OCI-LY1 (cell line): ENCODE measurements around the gene INKA1.
"Not testable (repeated sequence)": the region's sequence is repeated elsewhere in the genome, so short reads cannot be mapped to it uniquely, and the experiment has no call there.

ENCODE experiments used
- H2AFZ ChIP-seq: fragments of 200-600 bp; sonication (generic), shearing (Covaris generic); 2 replicates; pipeline ENCODE4 v1.6.0; 2014; ENCODE audit warnings: antibody characterized with exemption, mild to moderate bottlenecking, low read length
- H3F3A ChIP-seq: fragments of 200-600 bp; sonication (generic), shearing (Covaris generic); 2 replicates; pipeline ENCODE4 v1.6.0; 2014; ENCODE audit warnings: mild to moderate bottlenecking, antibody characterized with exemption, low read length, moderate library complexity; ENCODE audit not compliant: insufficient read depth
- H3K27ac ChIP-seq: fragments of 200-600 bp; sonication (generic); 2 replicates; pipeline ENCODE4 v1.5.1; 2014; ENCODE audit warnings: low read length, mixed run types, mild to moderate bottlenecking, low read depth; ENCODE audit not compliant: poor library complexity, severe bottlenecking
- H3K27me3 ChIP-seq: fragments of 200-600 bp; sonication (generic); 2 replicates; pipeline ENCODE4 v1.6.0; 2014; ENCODE audit warnings: antibody characterized with exemption, mild to moderate bottlenecking, low read length, moderate library complexity; ENCODE audit not compliant: insufficient read depth
- H3K36me3 ChIP-seq: fragments of 200-600 bp; sonication (generic); 2 replicates; pipeline ENCODE4 v1.6.1; 2014; ENCODE audit warnings: mild to moderate bottlenecking, antibody characterized with exemption, low read length, moderate library complexity, mixed read lengths; ENCODE audit not compliant: insufficient read depth
- H3K4me1 ChIP-seq: fragments of 200-600 bp; sonication (generic); 2 replicates; pipeline ENCODE4 v1.5.1; 2014; ENCODE audit warnings: mild to moderate bottlenecking, low read length, moderate library complexity; ENCODE audit not compliant: insufficient read depth, severe bottlenecking
- H3K4me2 ChIP-seq: fragments of 200-600 bp; sonication (generic), shearing (Covaris generic); 2 replicates; pipeline ENCODE4 v1.6.1; 2014; ENCODE audit warnings: low read length
- H3K4me3 ChIP-seq: fragments of 200-600 bp; sonication (generic); 2 replicates; pipeline ENCODE4 v1.5.1; 2014; ENCODE audit warnings: low read length, low read depth, mild to moderate bottlenecking, mixed read lengths; ENCODE audit not compliant: poor library complexity, severe bottlenecking
- H3K79me2 ChIP-seq: fragments of 200-600 bp; shearing (Covaris generic); 2 replicates; pipeline ENCODE4 v1.6.1; 2016; ENCODE audit warnings: mixed run types, low read length, mixed read lengths; ENCODE audit not compliant: insufficient read depth
- H3K9ac ChIP-seq: fragments of 200-600 bp; sonication (generic), shearing (Covaris generic); 2 replicates; pipeline ENCODE4 v1.6.1; 2014; ENCODE audit warnings: mild to moderate bottlenecking, low read length, mixed read lengths
- H3K9me2 ChIP-seq: fragments of 200-600 bp; sonication (generic), shearing (Covaris generic); 2 replicates; pipeline ENCODE4 v1.6.1; 2014; ENCODE audit warnings: low read depth, mild to moderate bottlenecking, low read length, mixed read lengths
- H3K9me3 ChIP-seq: fragments of 200-600 bp; shearing (Covaris generic); 2 replicates; pipeline ENCODE4 v1.6.1; 2014; ENCODE audit warnings: low read length, mixed read lengths
- H4K20me1 ChIP-seq: fragments of 200-600 bp; sonication (generic), shearing (Covaris generic); 2 replicates; pipeline ENCODE4 v1.6.0; 2016; ENCODE audit warnings: mild to moderate bottlenecking, low read length; ENCODE audit not compliant: insufficient read depth
- EZH2 ChIP-seq: fragments of 200-600 bp; sonication (generic), shearing (Covaris generic); IDR thresholded peaks from 2 replicates; pipeline ENCODE4 v1.8.0; 2017; ENCODE audit warnings: borderline replicate concordance, mixed run types, mild to moderate bottlenecking, antibody characterized with exemption, low read length, moderate library complexity, mixed read lengths
- TF ChIP-seq, protein P1 (sequence below): fragments of 200-600 bp; sonication (generic), shearing (Covaris generic); IDR thresholded peaks from 2 replicates; pipeline ENCODE4 v1.5.1; 2017; ENCODE audit warnings: mild to moderate bottlenecking, antibody characterized with exemption, low read length, moderate library complexity, mixed read lengths

Gene INKA1

DNA sequence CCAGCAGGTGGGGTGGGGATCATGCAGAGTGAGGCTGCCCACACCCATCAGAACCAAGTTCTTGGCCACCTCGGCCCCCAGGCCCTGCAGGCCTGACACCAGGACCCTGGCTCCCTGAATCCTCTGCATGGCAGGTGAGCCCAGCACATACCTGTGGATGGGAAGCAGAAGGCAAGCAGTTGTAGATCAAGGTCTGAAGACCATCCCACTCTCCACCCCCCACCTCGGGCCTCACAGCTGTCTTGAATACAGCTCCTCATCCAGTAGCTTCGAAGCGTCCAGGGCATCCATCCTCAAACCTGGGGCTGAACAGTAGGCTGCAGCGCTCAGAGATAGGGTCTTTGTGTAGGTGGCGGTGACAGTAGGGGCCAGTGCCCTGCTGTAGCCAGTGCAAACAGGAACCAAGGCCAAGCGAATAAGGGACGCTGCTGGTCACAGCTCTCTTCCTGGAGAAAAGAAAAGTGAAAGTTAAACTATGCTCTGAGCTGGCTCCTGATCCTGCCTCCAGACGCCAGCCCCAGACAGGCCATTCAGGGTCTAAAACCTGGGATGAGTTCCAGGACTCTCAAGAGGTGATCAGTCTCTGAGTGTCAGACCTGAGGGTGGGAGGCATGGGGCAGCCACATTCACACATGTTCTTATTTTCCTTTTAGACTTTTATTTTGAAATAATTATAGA is 10.6 kb downstream of the INKA1 start, which contains the start of gene UBA7:
Gene UBA7, minus strand, starts transcription at position 457 of the 678 bp plus-strand sequence. Its CDS starts 166 bp downstream, at position 291.
- H3K9me2 ChIP-seq, result no peaks in the 10 kb centered on the region
- peak within 1 kb of the TSS; percentile 94; the same call in 1 of the 2 replicates for H2AFZ ChIP-seq
- H3K4me2 ChIP-seq, result peak within 1 kb of the TSS; percentile 54
- H4K20me1 ChIP-seq, result no peaks in the 10 kb centered on the region
- no peak for TF ChIP-seq EZH2
- TF ChIP-seq, protein P1, sequence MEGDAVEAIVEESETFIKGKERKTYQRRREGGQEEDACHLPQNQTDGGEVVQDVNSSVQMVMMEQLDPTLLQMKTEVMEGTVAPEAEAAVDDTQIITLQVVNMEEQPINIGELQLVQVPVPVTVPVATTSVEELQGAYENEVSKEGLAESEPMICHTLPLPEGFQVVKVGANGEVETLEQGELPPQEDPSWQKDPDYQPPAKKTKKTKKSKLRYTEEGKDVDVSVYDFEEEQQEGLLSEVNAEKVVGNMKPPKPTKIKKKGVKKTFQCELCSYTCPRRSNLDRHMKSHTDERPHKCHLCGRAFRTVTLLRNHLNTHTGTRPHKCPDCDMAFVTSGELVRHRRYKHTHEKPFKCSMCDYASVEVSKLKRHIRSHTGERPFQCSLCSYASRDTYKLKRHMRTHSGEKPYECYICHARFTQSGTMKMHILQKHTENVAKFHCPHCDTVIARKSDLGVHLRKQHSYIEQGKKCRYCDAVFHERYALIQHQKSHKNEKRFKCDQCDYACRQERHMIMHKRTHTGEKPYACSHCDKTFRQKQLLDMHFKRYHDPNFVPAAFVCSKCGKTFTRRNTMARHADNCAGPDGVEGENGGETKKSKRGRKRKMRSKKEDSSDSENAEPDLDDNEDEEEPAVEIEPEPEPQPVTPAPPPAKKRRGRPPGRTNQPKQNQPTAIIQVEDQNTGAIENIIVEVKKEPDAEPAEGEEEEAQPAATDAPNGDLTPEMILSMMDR, result no peak
- H3K9ac ChIP-seq, result peak within 1 kb of the TSS; percentile 19; the same call in 1 of the 2 replicates
- H3K9me3 ChIP-seq, result no peaks in the 10 kb centered on the region
- H3K4me3 ChIP-seq, result peak within 1 kb of the TSS; percentile 25
- H3K36me3 ChIP-seq, result no peaks in the 10 kb centered on the region
- H3K27ac ChIP-seq, result no peak within 1 kb of the TSS
- H3K79me2 ChIP-seq, result no peaks in the 10 kb centered on the region
- no peaks in the 10 kb centered on the region for H3K27me3 ChIP-seq
- peaks cover 6% of the 10 kb centered on the region for H3K4me1 ChIP-seq
- H3F3A ChIP-seq, result no peaks in the 10 kb centered on the region

DNA sequence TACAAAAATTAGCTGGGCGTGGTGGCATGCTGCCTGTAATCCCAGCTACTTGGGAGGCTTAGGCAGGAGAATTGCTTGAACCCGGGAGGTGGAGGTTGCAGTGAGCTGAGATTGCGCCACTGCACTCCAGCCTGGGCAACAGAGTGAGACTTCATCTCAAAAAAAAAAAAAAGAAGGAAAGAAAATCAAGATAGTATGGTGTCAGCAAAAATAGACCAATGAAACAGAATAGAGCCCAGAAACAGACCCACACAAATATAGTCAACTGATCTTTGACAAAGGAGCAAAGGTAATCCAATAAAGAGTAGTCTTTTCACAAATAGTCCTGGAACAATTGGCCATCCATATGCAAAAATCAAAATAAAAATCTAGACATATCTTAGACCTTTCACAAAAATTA is 20.1 kb downstream of the INKA1 start:
- H3K4me1 ChIP-seq, H3K9ac ChIP-seq, H3K9me2 ChIP-seq, H3K79me2 ChIP-seq, H4K20me1 ChIP-seq, H3K9me3 ChIP-seq, H3K4me3 ChIP-seq, H2AFZ ChIP-seq, H3F3A ChIP-seq, H3K36me3 ChIP-seq, H3K27me3 ChIP-seq, H3K4me2 ChIP-seq, H3K27ac ChIP-seq: not testable (repeated sequence)

DNA sequence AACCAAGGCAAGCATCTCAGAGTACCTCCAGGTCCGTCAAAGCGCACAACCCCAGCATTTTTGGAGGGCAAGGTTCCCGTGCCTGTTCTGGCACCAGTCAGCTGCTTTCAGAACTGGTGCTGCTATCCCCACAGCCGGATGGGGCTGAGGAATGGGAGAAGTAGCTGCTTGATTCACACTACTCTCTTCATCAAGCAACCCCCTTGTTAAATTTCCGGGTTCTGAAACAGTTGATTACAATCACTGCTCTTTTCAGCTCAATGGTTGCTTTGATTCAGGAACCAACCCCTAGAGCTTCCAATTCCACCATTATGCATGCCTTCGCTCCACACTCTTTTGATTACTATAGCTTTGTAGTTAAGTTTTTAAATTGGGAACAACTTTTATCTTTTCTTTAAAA is 23.0 kb downstream of the INKA1 start:
- H3K9me3 ChIP-seq, result no peaks in the 10 kb centered on the region
- H3K4me2 ChIP-seq, result no peak overlapping the region
- H3K27ac ChIP-seq, result no peak overlapping the region
- H3F3A ChIP-seq, result no peaks in the 10 kb centered on the region
- H3K27me3 ChIP-seq, result no peaks in the 10 kb centered on the region
- H2AFZ ChIP-seq, result no peak overlapping the region
- H4K20me1 ChIP-seq, result no peaks in the 10 kb centered on the region
- H3K9me2 ChIP-seq, result no peaks in the 10 kb centered on the region
- H3K4me3 ChIP-seq, result no peak overlapping the region
- no peaks in the 10 kb centered on the region for H3K4me1 ChIP-seq
- no peaks in the 10 kb centered on the region for H3K79me2 ChIP-seq
- H3K9ac ChIP-seq, result no peak overlapping the region
- TF ChIP-seq EZH2, result no peak
- TF ChIP-seq, protein P1, result no peak
- peaks cover 25% of the 10 kb centered on the region for H3K36me3 ChIP-seq

DNA sequence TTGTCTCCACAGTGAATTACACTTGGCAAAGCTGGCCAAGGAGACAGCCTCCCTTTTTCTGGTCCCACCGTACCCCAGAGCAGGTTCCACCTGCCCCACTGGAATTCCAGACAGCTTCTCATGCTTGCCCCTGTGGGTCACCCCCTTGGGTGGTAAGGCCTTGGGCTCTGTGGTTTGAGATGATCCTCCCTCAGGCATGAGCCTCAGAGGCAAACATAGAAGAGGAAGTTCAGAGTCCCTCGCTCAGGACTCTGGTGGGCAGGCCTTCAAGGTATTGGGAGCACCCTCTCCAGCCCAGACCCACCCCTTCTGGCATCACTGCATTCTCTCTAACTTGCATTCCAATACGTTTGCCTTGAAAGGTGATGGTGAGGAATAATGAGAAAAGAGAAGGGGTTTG is 28.3 kb downstream of the INKA1 start:
- Histone ChIP-seq H3K27ac (no peak overlapping the region), H3F3A (no peaks in the 10 kb centered on the region), H2AFZ (no peak overlapping the region), H3K4me1 (no peaks in the 10 kb centered on the region), H3K79me2 (no peaks in the 10 kb centered on the region), H3K4me2 (no peak overlapping the region), H4K20me1 (no peaks in the 10 kb centered on the region), H3K9me2 (no peaks in the 10 kb centered on the region), H3K36me3 (peaks cover 59% of the 10 kb centered on the region), H3K4me3 (no peak overlapping the region), H3K9me3 (no peaks in the 10 kb centered on the region), H3K9ac (no peak overlapping the region), H3K27me3 (no peaks in the 10 kb centered on the region)
- TF ChIP-seq EZH2, result no peak
- TF ChIP-seq, protein P1, result no peak
